Spleen (tissue), 11 donors: ENCODE data around the gene NKAIN2. TPM values are rescaled to one million over a fixed set of nuclear protein-coding genes. Genes with fewer than 3 reads are reported as not detected.
"Not testable (repeated sequence)": the region's sequence is repeated elsewhere in the genome, so short reads cannot be mapped to it uniquely, and the experiment has no call there.

Source experiments
- DNase-seq: peaks from one replicate; pipeline ENCODE4 v3.0.0-alpha.2; 2020
- H3K27ac ChIP-seq, 8 donors: fragments of 200-600 bp; sonication (generic) in 7 of 8; 1 replicate in 4 of 8; 2 replicates in 4 of 8; pipeline versions ENCODE4 v1.5.0 to v1.8.0; 2016 to 2021; ENCODE audit warnings: inconsistent platforms in 4 of 8, mild to moderate bottlenecking in 4 of 8, moderate library complexity in 1 of 8
- H3K27me3 ChIP-seq, 7 donors: fragments of 200-600 bp; sonication (generic) in 6 of 7; replicated peaks in 1 of 7; 1 replicate in 4 of 7; 2 replicates in 3 of 7; pipeline versions ENCODE4 v1.5.0 to v1.8.0; 2016 to 2021; ENCODE audit warnings: inconsistent platforms in 3 of 7, mild to moderate bottlenecking in 1 of 7
- H3K36me3 ChIP-seq, 6 donors: fragments of 200-600 bp; sonication (generic) in 5 of 6; 1 replicate in 4 of 6; 2 replicates in 2 of 6; pipeline versions ENCODE4 v1.5.0 to v1.8.0; 2016 to 2021; ENCODE audit warnings: inconsistent platforms in 2 of 6
- H3K4me1 ChIP-seq, 6 donors: fragments of 200-600 bp; sonication (generic) in 5 of 6; 1 replicate in 3 of 6; 2 replicates in 3 of 6; pipeline versions ENCODE4 v1.5.0 to v1.8.0; 2016 to 2021; ENCODE audit warnings: inconsistent platforms in 3 of 6
- H3K4me3 ChIP-seq, 8 donors: fragments of 200-600 bp; sonication (generic) in 7 of 8; 1 replicate in 4 of 8; 2 replicates in 4 of 8; pipeline versions ENCODE4 v1.5.0 to v1.8.0; 2016 to 2021; ENCODE audit warnings: inconsistent platforms in 4 of 8, mild to moderate bottlenecking in 4 of 8, moderate library complexity in 2 of 8
- H3K9me3 ChIP-seq, 8 donors: fragments of 200-600 bp; sonication (generic) in 7 of 8; 1 replicate in 4 of 8; 2 replicates in 4 of 8; pipeline versions ENCODE4 v1.5.0 to v1.8.0; 2016 to 2021; ENCODE audit warnings: inconsistent platforms in 4 of 8
- CTCF ChIP-seq, 11 experiments: fragments of 200-600 bp in 7 of 11; fragments of 450-650 bp in 4 of 11; sonication (generic) in 4 of 11; IDR thresholded peaks in 8 of 11; conservative IDR thresholded peaks in 3 of 11; 1 replicate in 7 of 11; 2 replicates in 4 of 11; pipeline versions ENCODE4 v1.4.0 to v1.8.0; 2016 to 2021; ENCODE audit warnings: antibody characterized with exemption in 11 of 11, inconsistent platforms in 4 of 11, mild to moderate bottlenecking in 1 of 11
- POLR2A ChIP-seq, 3 donors: fragments of 450-650 bp; IDR thresholded peaks; one replicate each; pipeline ENCODE4 v1.5.1; 2017; ENCODE audit warnings: antibody characterized with exemption in 3 of 3, mild to moderate bottlenecking in 1 of 3
- POLR2AphosphoS5 ChIP-seq, 3 donors: sonication (generic); formaldehyde crosslinking; IDR thresholded peaks; one replicate each; pipeline ENCODE4 v1.5.1; 2017; ENCODE audit warnings: antibody characterized with exemption in 3 of 3
- WGBS, 5 donors: extraction: QIAGEN DNeasy Blood & Tissue Kit in 3 of 5; methylation state at CpG; one replicate each; pipeline versions ENCODE4 v1.1.5 to v1.1.7; 2013 to 2018; 5-methylcytosine and 5-hydroxymethylcytosine counted together
- intact Hi-C: fragments of 100-400 bp; cut with DNase I; formaldehyde crosslinking; loops from one replicate; pipeline ENCODE4 v1.15.0; 2023; ENCODE audit warnings: low total_unique reads
- polyA plus RNA-seq, 3 donors: library from polyadenylated mRNA; stranded (reverse); fragments of 200-250 nt; gene quantifications; one replicate each; pipeline ENCODE4 v1.2.1, GENCODE V29; 2013
- total RNA-seq, 7 donors: library from RNA; depleted of rRNA in 3 of 7; stranded (reverse); fragments of >200 nt in 3 of 7; fragmentation: NEBNext Ultra II Directional in 4 of 7; extraction: Animal tissue kit (Norgen Biotek cat#: 25700) in 4 of 7; gene quantifications; one replicate each; pipeline versions ENCODE4 v1.1.0 to v1.2.1, GENCODE V29; 2016 to 2021
- donor health status: healthy with polysubstance abuse.
- donor health status: DM: no; HTN: no; CAD: no; lungs with moderate emphysema.
- donor health status: DM: no; HTN: no; CAD: no.
- donor health status: Bipolar disorder and iron deficiency.
- donor health status: healthy.
- donor health status: DM: no; HTN: no; CAD: no.
- donor health status: DM: yes; HTN: yes; CAD: no.

Gene NKAIN2
- total and polyA plus RNA-seq, 10 donors, result 0.13 to 0.51 (median 0.18) TPM; not detected in 4

DNA sequence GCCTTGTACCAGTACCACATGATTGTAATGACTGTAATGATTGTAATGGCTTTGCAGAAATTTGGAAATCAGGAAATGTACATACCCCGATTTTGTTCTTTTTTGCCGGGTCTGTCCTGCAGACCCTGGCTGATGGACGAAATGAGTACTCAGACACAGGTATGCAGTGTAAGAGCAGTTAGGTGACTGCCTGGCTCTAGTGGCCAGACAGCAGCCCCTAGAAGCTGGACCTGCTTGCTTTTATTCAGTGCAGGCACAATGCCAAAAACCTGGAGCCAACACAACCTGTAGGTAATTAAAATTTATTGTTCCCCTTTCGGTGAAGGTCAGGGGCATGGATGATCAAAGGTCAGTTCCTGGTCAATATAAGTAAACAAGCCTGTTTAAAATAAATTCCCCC, 346.0 kb downstream of the NKAIN2 start:
- intact Hi-C loops, result no loop called here
- H3K4me1 ChIP-seq, result no peaks in the 10 kb centered on the region
- H3K36me3 ChIP-seq, result no peaks in the 10 kb centered on the region
- H3K27ac ChIP-seq, result no peak overlapping the region
- no peak overlapping the region for H3K4me3 ChIP-seq
- TF ChIP-seq POLR2AphosphoS5 (IDR thresholded peaks at IDR 0.05) (no peak), POLR2A (IDR thresholded peaks at IDR 0.05) (no peak), CTCF (IDR thresholded peaks at IDR 0.05 in 8 of 11, conservative IDR thresholded peaks at IDR 0.05 in 3 of 11) (no peak)
- WGBS, 5 donors, result 86 to 95% (median 90%) methylated on average over 4 of the region's 4 CpGs
- H3K9me3 ChIP-seq, result no peaks in the 10 kb centered on the region
- H3K27me3 ChIP-seq, result no peaks in the 10 kb centered on the region
- DNase-seq, result no peak

GRCh38 chr6:124158024-124158423, 354.4 kb downstream of the NKAIN2 start:
- intact Hi-C loops, result no loop called here
- WGBS, 5 donors, result 67 to 88% (median 79%) methylated on average over 1 of the region's 1 CpG
- Histone ChIP-seq H3K4me3 (no peak overlapping the region), H3K27ac (no peak overlapping the region), H3K4me1 (no peaks in the 10 kb centered on the region), H3K27me3 (no peaks in the 10 kb centered on the region), H3K9me3 (no peaks in the 10 kb centered on the region), H3K36me3 (no peaks in the 10 kb centered on the region)
- TF ChIP-seq CTCF (IDR thresholded peaks at IDR 0.05 in 8 of 11, conservative IDR thresholded peaks at IDR 0.05 in 3 of 11), result no peak
- no peak for TF ChIP-seq POLR2AphosphoS5 (IDR thresholded peaks at IDR 0.05)
- no peak for TF ChIP-seq POLR2A (IDR thresholded peaks at IDR 0.05)
- DNase-seq, result no peak

DNA sequence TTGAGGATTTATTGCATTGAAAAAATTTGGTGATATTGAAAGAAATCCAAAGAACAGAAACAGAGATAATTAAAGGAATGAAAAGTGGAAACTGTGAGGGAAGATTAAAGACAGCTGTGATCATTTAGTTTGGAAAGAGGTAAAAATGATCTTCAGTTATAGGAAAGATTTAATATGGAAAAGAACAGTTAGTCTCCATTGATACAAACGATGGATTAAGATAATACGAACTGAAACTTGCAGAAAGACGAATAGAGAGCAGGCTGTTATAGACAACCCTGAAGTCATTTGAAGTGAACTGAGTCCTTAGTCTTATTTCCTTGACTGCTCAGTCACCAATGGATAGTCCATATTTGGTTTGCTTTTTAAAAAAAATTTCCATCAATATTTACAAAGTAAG, 360.0 kb downstream of the NKAIN2 start:
- Histone ChIP-seq H3K27ac (no peak overlapping the region), H3K27me3 (no peaks in the 10 kb centered on the region), H3K4me1 (no peaks in the 10 kb centered on the region), H3K36me3 (no peaks in the 10 kb centered on the region), H3K4me3 (no peak overlapping the region), H3K9me3 (no peaks in the 10 kb centered on the region)
- 78 to 86% (median 79%) methylated on average over 3 of the region's 3 CpGs for WGBS, 5 donors
- intact Hi-C loops, result no loop called here
- DNase-seq, result no peak
- TF ChIP-seq POLR2A (IDR thresholded peaks at IDR 0.05), result no peak
- no peak for TF ChIP-seq POLR2AphosphoS5 (IDR thresholded peaks at IDR 0.05)
- no peak for TF ChIP-seq CTCF (IDR thresholded peaks at IDR 0.05 in 8 of 11, conservative IDR thresholded peaks at IDR 0.05 in 3 of 11)

DNA sequence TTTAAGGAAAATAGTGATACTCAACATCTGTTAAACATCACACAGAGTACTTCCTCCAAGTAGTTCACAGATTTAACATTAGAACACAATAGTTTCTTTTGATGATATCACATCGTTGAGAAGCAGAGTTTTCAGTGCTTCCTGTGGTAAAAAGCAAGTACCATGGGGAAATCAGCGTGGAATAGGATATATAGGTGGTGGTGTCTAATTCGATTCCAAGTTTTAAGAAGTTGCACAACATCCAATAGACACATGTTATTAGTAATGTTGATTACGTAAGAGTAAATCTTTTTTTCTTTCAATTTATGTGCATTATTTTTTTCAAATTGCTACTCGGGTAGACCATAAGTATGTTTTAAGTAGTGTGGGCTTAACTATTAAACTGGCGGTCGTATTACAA, 360.7 kb downstream of the NKAIN2 start:
- TF ChIP-seq CTCF (IDR thresholded peaks at IDR 0.05 in 8 of 11, conservative IDR thresholded peaks at IDR 0.05 in 3 of 11), result no peak
- TF ChIP-seq POLR2A (IDR thresholded peaks at IDR 0.05), result no peak
- TF ChIP-seq POLR2AphosphoS5 (IDR thresholded peaks at IDR 0.05), result no peak
- H3K4me1 ChIP-seq, result no peaks in the 10 kb centered on the region
- H3K9me3 ChIP-seq, result no peaks in the 10 kb centered on the region
- H3K27ac ChIP-seq, result no peak overlapping the region
- no peak overlapping the region for H3K4me3 ChIP-seq
- H3K36me3 ChIP-seq, result no peaks in the 10 kb centered on the region
- intact Hi-C loops, result no loop called here
- H3K27me3 ChIP-seq, result no peaks in the 10 kb centered on the region
- DNase-seq, result no peak
- 73 to 79% (median 76%) methylated on average over 7 of the region's 7 CpGs for whole genome bisulfite sequencing, 5 donors

GRCh38 chr6:124167249-124167648, 363.6 kb downstream of the NKAIN2 start:
- H3K36me3 ChIP-seq, H3K27me3 ChIP-seq, H3K4me3 ChIP-seq, intact Hi-C loops, H3K27ac ChIP-seq, DNase-seq, H3K4me1 ChIP-seq, H3K9me3 ChIP-seq: not testable (repeated sequence)
- 65 to 88% (median 78%) methylated on average over 1 of the region's 1 CpG for WGBS, 5 donors
